Measurements from ENCODE around the gene VEZF1. TPM values are rescaled to one million over a fixed set of nuclear protein-coding genes. Genes with fewer than 3 reads are reported as not detected.

VEZF1 gene
- total RNA-seq, 1 experiment from 2014 or later: 50.9 TPM

GRCh38 chr17:57926723-57927047 is 61.4 kb downstream of the VEZF1 start:
- H3F3A ChIP-seq (ENCODE audit: insufficient read depth, low read depth): peaks cover 10% of the 10 kb centered on the region
- no peaks in the 10 kb centered on the region for H3K27me3 ChIP-seq (ENCODE audit: insufficient read depth, low read depth)
- no peaks in the 10 kb centered on the region for H4K20me1 ChIP-seq (ENCODE audit: insufficient read depth)
- intact Hi-C loops (cut with micrococcal nuclease; ENCODE audit: unreplicated experiment): no loop called here
- H2AFZ ChIP-seq: no peak overlapping the region
- POLR2A ChIA-PET (ENCODE audit: unreplicated experiment): no interaction called here
- H3K9me3 ChIP-seq (ENCODE audit: insufficient read depth, low read depth): no peaks in the 10 kb centered on the region
- H3K4me1 ChIP-seq (replicated peaks; ENCODE audit: insufficient read depth): peaks cover 26% of the 10 kb centered on the region
- CTCF ChIA-PET: interaction anchor here (0.7 to 1.4 kb wide), 2 partner anchors 51 to 81 kb away, joined by 3 to 7 read pairs; no protein-coding TSS in a partner anchor
- no peak overlapping the region for H3K4me3 ChIP-seq
- H3K36me3 ChIP-seq (ENCODE audit: low read depth): no peaks in the 10 kb centered on the region
- peak overlapping the region; percentile 55 for H3K4me2 ChIP-seq
- 0 out of 2 replicates have a peak, but pooled peaks cover 7% of the 10 kb centered on the region for H3K79me2 ChIP-seq (ENCODE audit: low read depth)
- BruUV-seq (replicated peaks): no TSS peak
- no peaks in the 10 kb centered on the region for H3K9me2 ChIP-seq (ENCODE audit: insufficient read depth)
- no peak for DNase-seq
- TF ChIP-seq EZH2 (IDR thresholded peaks at IDR 0.05; ENCODE audit: low read depth): no peak
- no peak for TF ChIP-seq CTCF (conservative IDR thresholded peaks at IDR 0.05)
- H3K27ac ChIP-seq: no peak overlapping the region

GRCh38 chr17:57925361-57925990 is 62.6 kb downstream of the VEZF1 start:
- no peak for TF ChIP-seq CTCF (conservative IDR thresholded peaks at IDR 0.05)
- TF ChIP-seq EZH2 (IDR thresholded peaks at IDR 0.05; ENCODE audit: low read depth): no peak
- no peak overlapping the region for H3K27ac ChIP-seq
- intact Hi-C loops (cut with micrococcal nuclease; ENCODE audit: unreplicated experiment): no loop called here
- CTCF ChIA-PET: interaction anchor here (0.5 kb wide), 1 partner anchor 19 kb away, joined by 5 read pairs; no protein-coding TSS in a partner anchor
- H4K20me1 ChIP-seq (ENCODE audit: insufficient read depth): no peaks in the 10 kb centered on the region
- DNase-seq: no peak
- no peak overlapping the region for H2AFZ ChIP-seq
- POLR2A ChIA-PET (ENCODE audit: unreplicated experiment): no interaction called here
- no peaks in the 10 kb centered on the region for H3K27me3 ChIP-seq (ENCODE audit: insufficient read depth, low read depth)
- H3K9me2 ChIP-seq (ENCODE audit: insufficient read depth): no peaks in the 10 kb centered on the region
- 0 out of 2 replicates have a peak, but pooled peaks cover 7% of the 10 kb centered on the region for H3K79me2 ChIP-seq (ENCODE audit: low read depth)
- no peaks in the 10 kb centered on the region for H3K9me3 ChIP-seq (ENCODE audit: insufficient read depth, low read depth)
- peaks cover 26% of the 10 kb centered on the region for H3K4me1 ChIP-seq (replicated peaks; ENCODE audit: insufficient read depth)
- no peak overlapping the region for H3K4me2 ChIP-seq
- H3F3A ChIP-seq (ENCODE audit: insufficient read depth, low read depth): peaks cover 10% of the 10 kb centered on the region; the same call in 1 of the 2 replicates
- no peak overlapping the region for H3K4me3 ChIP-seq
- H3K36me3 ChIP-seq (ENCODE audit: low read depth): no peaks in the 10 kb centered on the region
- BruUV-seq (replicated peaks): no TSS peak

GRCh38 chr17:57924677-57925076 is 63.4 kb downstream of the VEZF1 start:
- H4K20me1 ChIP-seq (ENCODE audit: insufficient read depth): 0 out of 2 replicates have a peak, but pooled peaks cover 1% of the 10 kb centered on the region
- H3K36me3 ChIP-seq (ENCODE audit: low read depth): no peaks in the 10 kb centered on the region
- ChIA-PET CTCF (no interaction called here), POLR2A (ENCODE audit: unreplicated experiment) (no interaction called here)
- no TSS peak for BruUV-seq (replicated peaks)
- H3K4me1 ChIP-seq (replicated peaks; ENCODE audit: insufficient read depth): peaks cover 27% of the 10 kb centered on the region
- no peak for DNase-seq
- intact Hi-C loops (cut with micrococcal nuclease; ENCODE audit: unreplicated experiment): no loop called here
- H3K9me3 ChIP-seq (ENCODE audit: insufficient read depth, low read depth): no peaks in the 10 kb centered on the region
- no peak overlapping the region for H3K4me3 ChIP-seq
- TF ChIP-seq EZH2 (IDR thresholded peaks at IDR 0.05; ENCODE audit: low read depth) (no peak), CTCF (conservative IDR thresholded peaks at IDR 0.05) (no peak)
- no peaks in the 10 kb centered on the region for H3K9me2 ChIP-seq (ENCODE audit: insufficient read depth)
- no peaks in the 10 kb centered on the region for H3K27me3 ChIP-seq (ENCODE audit: insufficient read depth, low read depth)
- peaks cover 17% of the 10 kb centered on the region; the same call in 1 of the 2 replicates for H3F3A ChIP-seq (ENCODE audit: insufficient read depth, low read depth)
- no peak overlapping the region for H2AFZ ChIP-seq
- no peak overlapping the region for H3K27ac ChIP-seq
- H3K79me2 ChIP-seq (ENCODE audit: low read depth): 0 out of 2 replicates have a peak, but pooled peaks cover 7% of the 10 kb centered on the region
- H3K4me2 ChIP-seq: no peak overlapping the region

Other genes starting within 250 kb of the VEZF1 start
- gene CCDC182, start 243.0 kb downstream of the VEZF1 start, total RNA-seq (2021): not detected in 2 replicates
- gene MRPS23, start 138.2 kb downstream of the VEZF1 start, total RNA-seq (2021): 49.7 and 50.3 TPM in 2 replicates
- gene CUEDC1, start 32.8 kb downstream of the VEZF1 start, total RNA-seq (2021): 60.7 and 61.4 TPM in 2 replicates
- 210 and 278 TPM in 2 replicates for gene SRSF1, start 19.0 kb upstream of the VEZF1 start, total RNA-seq (2021)
- gene DYNLL2, start 95.2 kb upstream of the VEZF1 start, total RNA-seq (2021): 29.3 and 36.2 TPM in 2 replicates
- not detected in 2 replicates for gene OR4D1, start 160.1 kb upstream of the VEZF1 start, total RNA-seq (2021)
- not detected in 2 replicates for gene OR4D2, start 178.7 kb upstream of the VEZF1 start, total RNA-seq (2021)
- not detected in 2 replicates for gene EPX, start 204.5 kb upstream of the VEZF1 start, total RNA-seq (2021)
- 28.6 and 30.1 TPM in 2 replicates for gene MKS1, start 231.0 kb upstream of the VEZF1 start, total RNA-seq (2021)